ENCODE results near the gene SGTA.

Gene SGTA, protein sequence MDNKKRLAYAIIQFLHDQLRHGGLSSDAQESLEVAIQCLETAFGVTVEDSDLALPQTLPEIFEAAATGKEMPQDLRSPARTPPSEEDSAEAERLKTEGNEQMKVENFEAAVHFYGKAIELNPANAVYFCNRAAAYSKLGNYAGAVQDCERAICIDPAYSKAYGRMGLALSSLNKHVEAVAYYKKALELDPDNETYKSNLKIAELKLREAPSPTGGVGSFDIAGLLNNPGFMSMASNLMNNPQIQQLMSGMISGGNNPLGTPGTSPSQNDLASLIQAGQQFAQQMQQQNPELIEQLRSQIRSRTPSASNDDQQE

DNA sequence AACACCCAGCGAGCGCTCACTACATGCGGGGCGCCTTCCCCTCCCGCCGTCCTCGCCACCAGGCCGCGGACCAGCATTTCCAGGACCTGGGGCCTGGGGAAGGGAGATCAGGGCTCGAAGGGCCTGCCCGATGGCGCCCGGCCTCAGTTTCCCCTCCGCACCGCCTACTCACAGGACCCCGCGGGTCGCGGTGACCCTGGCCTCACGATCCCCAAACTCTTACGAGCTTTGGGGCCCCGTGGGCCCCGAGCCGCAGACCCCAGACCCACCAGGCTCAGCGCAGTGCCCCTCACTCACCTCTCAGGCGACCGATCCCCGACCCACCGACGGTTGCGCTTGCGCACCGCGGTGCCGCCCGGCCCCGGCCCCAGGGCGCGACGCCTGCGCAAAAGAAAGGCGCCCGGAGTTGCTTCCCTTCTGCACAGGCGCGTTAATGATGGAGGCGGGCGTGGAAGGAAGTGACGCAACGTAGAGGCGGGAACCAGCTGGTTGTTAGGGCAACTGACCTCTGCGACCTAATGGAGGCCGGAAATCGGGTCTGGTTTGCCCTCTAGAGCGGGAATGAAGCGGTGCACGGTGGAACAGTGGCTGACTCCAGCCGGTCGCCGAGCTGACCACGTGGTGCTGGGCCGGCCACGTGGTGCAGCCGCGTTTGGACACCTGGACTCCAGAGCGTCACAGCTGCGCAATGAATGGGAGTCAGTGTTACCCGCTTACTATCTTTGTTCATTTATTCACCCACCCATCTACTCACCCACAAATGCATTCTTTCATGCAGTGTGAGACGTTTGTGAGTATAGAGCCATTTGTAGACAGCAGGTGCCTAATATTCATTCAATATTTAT is at the start of gene SGTA:
SGTA (minus strand) TSS at position 338 of the 845 bp plus-strand sequence. CDS start 14,205 bp downstream, outside the sequence.
- Histone ChIP-seq H3K4me3 (ENCODE audit: severe bottlenecking) (peak within 1 kb of the TSS; percentile 98), H3K9me3 (ENCODE audit: severe bottlenecking) (no peaks in the 10 kb centered on the region), H3K27ac (ENCODE audit: poor library complexity, severe bottlenecking) (peak within 1 kb of the TSS; percentile 34), H3K4me1 (ENCODE audit: insufficient read depth, poor library complexity, severe bottlenecking) (peaks cover 5% of the 10 kb centered on the region), H3K36me3 (ENCODE audit: low read depth) (peaks cover 20% of the 10 kb centered on the region), H3K27me3 (ENCODE audit: insufficient read depth, poor library complexity, severe bottlenecking) (no peaks in the 10 kb centered on the region)
- ATAC-seq (ENCODE audit: low read depth) = peak; percentile 80
- DNase-seq (ENCODE audit: low spot score) = peak; percentile 97
- TF ChIP-seq, protein P1, sequence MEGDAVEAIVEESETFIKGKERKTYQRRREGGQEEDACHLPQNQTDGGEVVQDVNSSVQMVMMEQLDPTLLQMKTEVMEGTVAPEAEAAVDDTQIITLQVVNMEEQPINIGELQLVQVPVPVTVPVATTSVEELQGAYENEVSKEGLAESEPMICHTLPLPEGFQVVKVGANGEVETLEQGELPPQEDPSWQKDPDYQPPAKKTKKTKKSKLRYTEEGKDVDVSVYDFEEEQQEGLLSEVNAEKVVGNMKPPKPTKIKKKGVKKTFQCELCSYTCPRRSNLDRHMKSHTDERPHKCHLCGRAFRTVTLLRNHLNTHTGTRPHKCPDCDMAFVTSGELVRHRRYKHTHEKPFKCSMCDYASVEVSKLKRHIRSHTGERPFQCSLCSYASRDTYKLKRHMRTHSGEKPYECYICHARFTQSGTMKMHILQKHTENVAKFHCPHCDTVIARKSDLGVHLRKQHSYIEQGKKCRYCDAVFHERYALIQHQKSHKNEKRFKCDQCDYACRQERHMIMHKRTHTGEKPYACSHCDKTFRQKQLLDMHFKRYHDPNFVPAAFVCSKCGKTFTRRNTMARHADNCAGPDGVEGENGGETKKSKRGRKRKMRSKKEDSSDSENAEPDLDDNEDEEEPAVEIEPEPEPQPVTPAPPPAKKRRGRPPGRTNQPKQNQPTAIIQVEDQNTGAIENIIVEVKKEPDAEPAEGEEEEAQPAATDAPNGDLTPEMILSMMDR (IDR thresholded peaks at IDR 0.05; ENCODE audit: poor library complexity, severe bottlenecking) = no peak

DNA sequence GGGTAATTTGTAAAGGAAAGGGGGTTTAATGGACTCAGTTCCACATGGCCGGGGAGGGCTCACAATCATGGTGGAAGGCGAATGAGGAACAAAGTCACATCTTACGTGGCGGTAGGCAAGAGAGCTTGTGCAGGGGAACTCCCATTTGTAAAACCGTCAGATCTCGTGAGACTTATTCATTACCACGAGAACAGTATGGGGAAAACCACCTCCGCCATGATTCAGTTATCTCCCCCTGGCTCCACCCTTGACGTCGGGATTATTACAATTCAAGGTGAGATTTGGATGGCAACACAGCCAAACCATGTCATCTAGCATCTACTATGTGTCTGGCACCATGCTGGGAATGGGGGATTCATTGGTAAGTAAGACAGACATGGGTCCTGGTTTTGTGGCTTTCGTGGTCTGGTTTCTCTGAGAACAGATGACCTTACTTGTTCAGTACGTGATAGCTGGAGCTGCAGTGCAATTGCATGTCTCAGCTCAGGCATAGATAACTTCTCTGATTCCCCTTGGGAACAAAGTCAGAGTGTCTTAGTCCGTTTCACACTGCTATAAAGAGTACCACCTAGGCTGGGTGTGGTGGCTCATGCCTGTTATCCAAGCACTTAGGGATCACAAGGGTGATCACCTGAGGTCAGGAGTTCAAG is 44.9 kb upstream of the SGTA start:
- Histone ChIP-seq H3K36me3 (ENCODE audit: low read depth) (no peaks in the 10 kb centered on the region), H3K4me3 (ENCODE audit: severe bottlenecking) (no peak overlapping the region), H3K27ac (ENCODE audit: poor library complexity, severe bottlenecking) (no peak overlapping the region), H3K9me3 (ENCODE audit: severe bottlenecking) (no peaks in the 10 kb centered on the region), H3K4me1 (ENCODE audit: insufficient read depth, poor library complexity, severe bottlenecking) (no peaks in the 10 kb centered on the region), H3K27me3 (ENCODE audit: insufficient read depth, poor library complexity, severe bottlenecking) (no peaks in the 10 kb centered on the region)
- TF ChIP-seq, protein P1 (IDR thresholded peaks at IDR 0.05; ENCODE audit: poor library complexity, severe bottlenecking) = no peak
- ATAC-seq (ENCODE audit: low read depth) (no peak), DNase-seq (ENCODE audit: low spot score) (no peak)

DNA sequence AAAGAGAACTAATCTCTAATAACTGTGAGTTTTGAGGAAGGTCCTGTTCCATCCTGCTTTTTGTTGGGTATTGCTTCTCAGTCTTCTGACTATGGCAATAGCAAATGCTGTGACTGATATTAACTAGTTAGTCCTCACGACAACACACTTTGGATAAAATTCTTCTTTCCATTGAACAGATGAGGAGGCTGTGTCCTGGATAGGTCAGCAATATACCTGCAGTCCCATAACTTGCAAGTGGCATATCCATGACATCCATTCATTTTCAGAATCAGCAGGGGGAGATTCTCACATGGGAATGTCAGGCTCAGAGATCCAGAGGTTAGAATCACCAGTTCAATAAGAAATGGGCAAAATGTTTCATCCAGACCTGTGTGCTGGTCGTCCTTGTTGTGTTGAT is 43.9 kb upstream of the SGTA start:
- Histone ChIP-seq H3K4me3 (ENCODE audit: severe bottlenecking) (no peak overlapping the region), H3K27me3 (ENCODE audit: insufficient read depth, poor library complexity, severe bottlenecking) (no peaks in the 10 kb centered on the region), H3K36me3 (ENCODE audit: low read depth) (no peaks in the 10 kb centered on the region), H3K4me1 (ENCODE audit: insufficient read depth, poor library complexity, severe bottlenecking) (no peaks in the 10 kb centered on the region), H3K9me3 (ENCODE audit: severe bottlenecking) (no peaks in the 10 kb centered on the region), H3K27ac (ENCODE audit: poor library complexity, severe bottlenecking) (no peak overlapping the region)
- DNase-seq (ENCODE audit: low spot score) (no peak), ATAC-seq (ENCODE audit: low read depth) (no peak)
- TF ChIP-seq, protein P1 (IDR thresholded peaks at IDR 0.05; ENCODE audit: poor library complexity, severe bottlenecking) = no peak

DNA sequence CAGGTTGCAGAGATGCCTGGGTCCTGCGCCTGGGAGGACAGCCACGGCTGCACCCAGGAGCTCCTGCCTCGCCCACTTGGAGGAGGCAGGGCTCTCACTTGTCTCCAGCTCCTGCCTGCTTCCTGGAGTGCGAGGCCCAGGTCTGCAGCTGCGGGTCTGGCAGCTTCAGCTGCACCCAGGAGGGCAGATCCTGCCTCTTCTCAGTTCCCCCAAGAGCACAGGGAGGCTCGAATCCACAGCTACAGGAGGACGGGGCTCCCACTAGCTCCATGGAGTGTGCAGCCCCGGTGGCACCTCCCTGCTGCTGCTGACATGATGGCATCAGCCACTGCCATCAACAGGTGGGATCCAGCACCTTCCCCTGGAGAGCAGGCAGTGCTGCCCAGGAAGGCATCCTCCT is 41.1 kb upstream of the SGTA start:
- H3K27ac ChIP-seq (ENCODE audit: poor library complexity, severe bottlenecking) = no peak overlapping the region
- H3K4me1 ChIP-seq (ENCODE audit: insufficient read depth, poor library complexity, severe bottlenecking) = no peaks in the 10 kb centered on the region

More for the DNA sequence above, 41.1 kb upstream of the SGTA start:
- ATAC-seq (ENCODE audit: low read depth) (no peak), DNase-seq (ENCODE audit: low spot score) (no peak)
- H3K4me3 ChIP-seq (ENCODE audit: severe bottlenecking) = no peak overlapping the region
- no peaks in the 10 kb centered on the region for H3K27me3 ChIP-seq (ENCODE audit: insufficient read depth, poor library complexity, severe bottlenecking)
- no peaks in the 10 kb centered on the region for H3K9me3 ChIP-seq (ENCODE audit: severe bottlenecking)
- TF ChIP-seq, protein P1 (IDR thresholded peaks at IDR 0.05; ENCODE audit: poor library complexity, severe bottlenecking) = no peak
- H3K36me3 ChIP-seq (ENCODE audit: low read depth) = no peaks in the 10 kb centered on the region

All from RWPE2 (cell line).